H1 (cell line): ENCODE measurements around the gene KLHL29. TPM values are rescaled to one million over a fixed set of nuclear protein-coding genes. Genes with fewer than 3 reads are reported as not detected.

Experiments used
- polyA plus RNA-seq, 7 experiments: library from polyadenylated mRNA; depleted of rRNA in 3 of 7; stranded (reverse) in 5 of 7; unstranded in 2 of 7; fragments of >200 nt in 5 of 7; fragments of 200-250 nt in 2 of 7; gene quantifications; 1 replicate in 5 of 7; 2 replicates in 1 of 7; 4 replicates in 1 of 7; pipeline versions ENCODE4 v1.2.1 to v1.2.3, GENCODE V29; 2011 to 2013; ENCODE audit warnings: missing spikeins in 2 of 7, mixed read lengths in 2 of 7
- total RNA-seq: library from RNA; stranded (reverse); fragmentation: NEBNext Ultra II Directional; extraction: Animal tissue kit (Norgen Biotek cat#: 25700); gene quantifications from 2 replicates; pipeline ENCODE4 v1.2.1, GENCODE V29; 2021
- TF ChIP-seq, protein P1 (sequence below): IDR thresholded peaks from 2 replicates; pipeline ENCODE4 v1.6.1; 2012; ENCODE audit warnings: low read length, inconsistent platforms

KLHL29 gene
- total and polyA plus RNA-seq, 2 of the 8 experiments (the other 6 are each of a cell fraction or from before 2014, with no cell fraction given): 1.1 to 4.7 TPM

DNA sequence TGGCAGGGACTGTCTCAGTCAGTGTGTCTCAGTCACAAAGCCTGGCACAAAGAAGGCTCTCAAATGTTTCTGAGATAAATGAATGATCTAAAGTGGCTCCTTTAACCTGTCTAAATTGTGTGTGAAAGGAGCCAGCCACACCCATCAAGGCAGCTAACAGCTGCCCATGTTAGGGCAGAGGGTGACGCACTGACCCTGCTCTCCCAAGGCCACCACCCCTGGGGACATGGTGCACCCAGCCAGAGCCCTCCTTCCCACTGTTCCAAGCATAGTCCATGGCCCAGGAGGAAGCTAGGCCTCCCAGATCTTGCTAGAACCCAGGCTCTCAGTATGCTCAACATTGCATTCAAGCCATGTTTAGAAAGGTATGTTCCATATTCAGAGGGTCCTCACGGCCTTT, 100.3 kb downstream of the KLHL29 start (continued):
- TF ChIP-seq, protein P1, sequence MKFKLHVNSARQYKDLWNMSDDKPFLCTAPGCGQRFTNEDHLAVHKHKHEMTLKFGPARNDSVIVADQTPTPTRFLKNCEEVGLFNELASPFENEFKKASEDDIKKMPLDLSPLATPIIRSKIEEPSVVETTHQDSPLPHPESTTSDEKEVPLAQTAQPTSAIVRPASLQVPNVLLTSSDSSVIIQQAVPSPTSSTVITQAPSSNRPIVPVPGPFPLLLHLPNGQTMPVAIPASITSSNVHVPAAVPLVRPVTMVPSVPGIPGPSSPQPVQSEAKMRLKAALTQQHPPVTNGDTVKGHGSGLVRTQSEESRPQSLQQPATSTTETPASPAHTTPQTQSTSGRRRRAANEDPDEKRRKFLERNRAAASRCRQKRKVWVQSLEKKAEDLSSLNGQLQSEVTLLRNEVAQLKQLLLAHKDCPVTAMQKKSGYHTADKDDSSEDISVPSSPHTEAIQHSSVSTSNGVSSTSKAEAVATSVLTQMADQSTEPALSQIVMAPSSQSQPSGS: no peak
- TF ChIP-seq, all 59 proteins: peak for 0
